A172 (cell line): ENCODE measurements around the gene ZNF544. TPM values are rescaled to one million over a fixed set of nuclear protein-coding genes. Genes with fewer than 3 reads are reported as not detected.

Experiments
- DNase-seq: peaks from one replicate; pipeline ENCODE4 v3.0.0-alpha.2; 2015; ENCODE audit warnings: low spot score
- total RNA-seq: library from RNA; depleted of rRNA; stranded (reverse); fragments of >200 nt; shearing (Covaris generic); gene quantifications from 2 replicates; pipeline ENCODE4 v1.2.3, GENCODE V29; 2014; rRNA removed

The ZNF544 gene
- total RNA-seq = not detected in 2 replicates

DNA sequence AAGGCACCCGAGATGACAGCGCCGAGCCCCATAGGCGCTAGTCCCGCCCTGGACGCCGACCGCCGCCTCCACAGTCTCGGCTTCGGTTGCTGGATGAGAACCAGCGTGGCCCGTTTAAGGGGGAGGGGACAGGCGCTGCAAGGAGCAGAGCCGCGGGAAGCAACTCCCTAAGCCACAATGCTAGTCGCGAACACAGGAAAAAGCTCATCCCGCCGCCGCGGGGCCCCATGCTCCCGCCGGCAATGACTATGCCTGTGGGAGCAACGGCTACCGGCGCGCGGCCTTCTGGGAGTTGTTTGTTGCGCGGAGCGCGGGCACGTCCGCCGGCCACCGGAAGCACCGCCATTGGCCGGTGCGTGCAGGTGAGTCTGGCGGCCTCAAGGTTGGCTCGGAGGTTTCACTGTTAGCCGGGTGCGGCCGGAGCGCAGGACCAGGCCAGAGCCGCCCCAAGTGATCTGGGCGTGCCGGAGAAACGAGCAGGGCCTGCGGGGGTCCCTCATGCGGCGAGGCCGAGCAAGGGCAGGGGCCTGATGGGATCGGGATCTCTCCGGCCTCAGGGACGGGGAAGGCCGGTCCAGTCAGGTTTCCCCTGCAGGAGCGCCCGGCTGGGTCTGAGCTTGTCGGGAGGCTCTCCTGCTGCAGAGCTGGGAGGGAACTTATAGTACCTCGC is at the start of gene ZNF544:
ZNF544 (plus strand) TSS at position 330 of the 670 bp plus-strand sequence. CDS start 15,110 bp downstream, outside the sequence.
- no peak for DNase-seq

DNA sequence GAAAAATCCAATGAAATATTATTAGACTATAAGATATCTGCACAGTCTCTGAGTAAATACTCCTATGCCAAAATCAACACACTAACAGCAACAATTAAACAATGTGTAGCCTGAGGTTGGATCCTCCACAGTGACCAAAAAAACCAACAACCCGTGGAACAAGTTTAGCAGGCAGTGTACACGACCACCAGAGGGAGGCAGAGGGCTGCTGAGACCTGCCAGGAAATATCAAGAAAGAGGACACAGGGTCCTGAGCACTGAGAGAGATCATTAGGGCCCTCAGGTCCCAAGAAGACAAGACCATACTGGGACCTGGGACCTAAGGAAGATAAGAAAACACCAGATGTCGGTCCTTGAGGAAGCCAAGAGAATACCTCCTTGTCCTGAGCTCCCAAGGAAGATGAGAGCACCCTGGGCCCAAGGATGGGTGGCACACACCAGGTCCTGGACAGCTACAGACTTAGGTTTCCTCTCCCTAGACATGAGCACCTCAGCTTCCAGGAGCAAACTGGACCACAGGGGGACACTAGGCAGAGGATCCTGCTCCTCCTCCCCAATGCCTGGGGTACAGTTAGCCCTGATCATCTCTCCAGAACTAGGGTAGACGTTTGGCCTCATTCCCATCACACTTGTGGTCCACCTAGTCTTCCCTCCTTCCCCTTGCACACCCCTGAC is 46.7 kb upstream of the ZNF544 start:
- DNase-seq = peak; percentile 49

DNA sequence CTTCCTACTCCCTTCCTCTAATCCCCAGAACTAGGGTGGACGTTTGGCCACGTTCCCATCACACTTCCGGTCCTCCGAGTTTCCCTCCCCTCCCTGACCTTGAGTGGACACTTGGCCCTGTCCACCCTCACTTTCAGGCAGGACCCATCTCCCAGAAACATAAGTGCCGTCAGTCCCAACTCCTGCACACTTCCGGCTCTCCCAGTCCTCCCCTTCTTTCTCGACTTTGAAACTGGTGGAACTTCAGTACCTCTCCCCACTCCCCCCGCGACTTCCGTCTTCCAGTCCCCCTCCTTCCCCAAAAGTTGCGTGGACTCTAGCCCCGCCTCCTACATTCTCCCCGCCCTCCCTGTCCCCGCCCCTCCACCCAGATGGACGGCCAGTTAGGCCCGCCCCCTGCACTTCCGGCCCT is 46.1 kb upstream of the ZNF544 start:
- DNase-seq = no peak

DNA sequence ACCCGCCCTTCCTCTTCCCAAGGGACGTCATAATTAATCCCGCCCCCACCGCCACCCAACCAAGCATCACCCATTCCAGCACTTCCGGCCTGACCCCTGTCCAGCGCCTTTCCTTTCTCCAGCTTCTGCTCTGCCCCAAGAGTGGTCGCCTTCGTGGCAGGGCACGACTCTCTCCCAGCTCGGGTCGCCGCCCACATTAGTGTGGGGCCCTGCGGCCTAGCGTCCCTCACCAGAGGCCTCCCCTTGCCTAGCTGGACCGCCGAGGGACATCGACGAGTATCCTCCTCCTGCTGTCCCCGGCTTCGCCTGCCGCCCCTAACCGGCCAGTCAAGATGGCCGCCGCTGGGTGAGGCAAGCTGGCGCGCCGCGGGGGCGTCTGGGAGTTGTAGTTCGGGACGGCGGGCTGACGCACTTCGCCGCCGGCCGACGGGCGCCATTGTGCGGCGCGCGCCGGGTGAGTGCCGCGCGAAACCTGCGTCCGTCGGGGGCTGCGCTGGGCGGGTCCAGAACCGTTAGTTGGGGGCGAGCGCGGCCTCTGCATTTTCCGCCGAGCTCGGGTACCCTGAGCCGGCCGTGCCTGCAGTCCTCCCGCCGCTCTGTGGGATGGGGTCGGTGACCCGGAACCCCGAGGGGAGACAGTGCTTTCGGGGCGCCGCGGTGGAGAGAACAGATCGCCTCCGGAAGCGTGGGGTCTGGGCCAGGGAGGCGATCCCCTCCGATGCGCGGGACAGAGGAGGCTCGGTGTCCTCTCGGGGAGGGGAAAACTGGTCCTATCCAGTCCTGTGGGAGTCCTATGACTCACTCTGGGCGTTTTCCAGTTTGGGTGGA is 45.5 kb upstream of the ZNF544 start, which contains the start of gene ZNF274:
ZNF274 (plus strand) TSS at position 73 of the 828 bp plus-strand sequence. CDS start 905 bp downstream, outside the sequence.
- peak; percentile 96 for DNase-seq

DNA sequence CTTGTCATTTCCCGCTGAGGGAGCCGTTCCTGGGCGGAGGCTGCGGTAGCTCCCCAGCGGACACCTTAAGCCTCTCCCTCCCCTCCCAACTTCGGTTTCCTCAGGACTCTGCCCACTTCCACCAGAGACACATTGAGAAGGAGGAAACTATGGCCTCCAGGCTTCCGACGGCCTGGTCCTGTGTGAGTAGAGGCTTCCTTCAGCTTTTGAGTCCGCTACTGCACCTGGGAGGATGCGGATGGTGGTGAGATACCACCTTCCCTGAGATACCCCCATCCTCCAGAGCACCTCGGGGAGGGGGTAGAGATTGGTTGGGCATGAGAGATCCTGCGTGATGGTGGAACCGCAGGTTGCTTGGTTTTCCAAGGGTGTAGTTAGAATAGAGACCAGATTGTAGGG is 44.9 kb upstream of the ZNF544 start:
- no peak for DNase-seq

DNA sequence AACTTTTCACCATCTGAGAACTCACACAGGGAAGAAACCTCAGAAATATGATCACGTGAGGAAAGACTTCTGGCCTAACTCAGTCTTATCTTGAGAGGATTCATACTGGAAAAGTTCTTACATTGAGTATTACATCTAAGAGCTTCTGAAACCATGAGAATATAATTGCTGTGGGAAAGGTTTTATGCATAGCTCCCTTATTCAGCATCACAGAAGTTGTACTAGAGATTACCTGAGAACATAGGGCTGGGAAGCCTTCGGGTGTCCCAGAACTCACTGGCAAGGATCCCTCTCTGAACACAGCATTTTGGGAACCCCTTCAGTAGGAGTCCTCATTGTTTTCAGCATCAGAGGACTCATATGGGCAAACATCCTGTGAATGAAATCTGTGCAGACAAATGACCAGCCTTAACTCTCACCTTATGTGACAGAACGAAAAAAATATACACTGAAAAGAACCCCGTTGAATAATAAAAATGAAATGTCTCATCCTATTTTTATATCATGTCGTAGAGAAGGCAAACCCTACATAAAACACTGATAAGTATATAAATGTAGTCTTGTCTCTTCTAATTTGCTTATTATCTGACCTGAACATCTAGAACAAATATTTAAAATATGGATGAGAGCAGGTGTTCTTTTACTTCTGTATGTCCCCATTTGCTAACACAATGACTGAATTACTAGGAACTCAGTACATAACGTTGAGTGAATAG is 31.7 kb upstream of the ZNF544 start:
- peak; percentile 29 for DNase-seq

DNA sequence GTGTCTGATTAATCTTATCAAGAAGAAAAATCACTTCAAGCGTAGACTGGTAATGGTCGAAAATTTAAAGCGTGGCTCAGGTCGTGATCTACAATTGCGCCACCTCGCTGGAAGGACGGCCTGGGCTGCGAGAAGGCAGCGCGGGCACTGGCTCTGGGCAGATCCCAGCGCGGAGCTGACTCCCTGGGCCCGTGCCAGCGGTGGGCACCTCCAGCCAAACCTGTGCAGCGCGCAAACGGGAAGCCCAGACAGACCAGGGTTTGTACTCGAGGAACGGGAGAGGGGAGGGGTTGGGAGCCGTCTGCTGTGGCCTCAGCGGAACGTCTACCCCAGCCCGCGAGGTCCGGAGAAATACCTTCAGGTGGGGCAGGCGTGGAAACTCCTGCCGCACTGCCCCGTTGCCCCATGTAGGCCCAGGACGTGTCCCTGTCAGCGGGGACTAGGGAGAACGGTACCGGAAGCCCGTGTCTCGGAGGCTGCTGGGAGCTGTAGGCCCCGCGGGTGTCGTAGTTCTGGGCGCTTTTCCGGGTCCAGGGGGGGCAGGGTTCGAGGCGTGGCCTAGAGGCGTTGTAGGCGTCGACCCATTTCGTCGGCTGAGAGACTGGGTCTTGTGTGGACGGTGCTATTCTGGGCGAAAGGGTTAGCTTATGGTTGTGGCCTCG is 24.8 kb upstream of the ZNF544 start:
- DNase-seq = no peak

DNA sequence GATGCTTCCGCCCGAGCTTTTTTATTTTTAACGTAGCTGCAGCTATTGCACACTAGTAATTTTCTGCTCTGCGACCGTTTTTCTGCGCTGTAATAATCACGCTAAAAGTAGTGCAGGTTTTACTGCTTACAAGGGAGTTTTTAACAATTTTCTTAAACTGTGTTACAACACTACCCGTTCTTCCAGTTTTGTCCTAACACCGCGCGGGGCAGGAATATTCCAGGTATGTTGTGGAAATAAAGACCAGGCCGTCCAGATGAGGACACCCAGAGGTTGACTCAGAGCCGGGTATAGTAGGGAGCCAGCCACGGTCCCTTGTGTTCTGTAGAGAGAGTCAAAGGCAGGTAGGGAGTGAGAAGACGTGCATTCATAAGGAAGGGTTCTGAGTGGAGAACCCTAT is 24.1 kb upstream of the ZNF544 start:
- DNase-seq = no peak

DNA sequence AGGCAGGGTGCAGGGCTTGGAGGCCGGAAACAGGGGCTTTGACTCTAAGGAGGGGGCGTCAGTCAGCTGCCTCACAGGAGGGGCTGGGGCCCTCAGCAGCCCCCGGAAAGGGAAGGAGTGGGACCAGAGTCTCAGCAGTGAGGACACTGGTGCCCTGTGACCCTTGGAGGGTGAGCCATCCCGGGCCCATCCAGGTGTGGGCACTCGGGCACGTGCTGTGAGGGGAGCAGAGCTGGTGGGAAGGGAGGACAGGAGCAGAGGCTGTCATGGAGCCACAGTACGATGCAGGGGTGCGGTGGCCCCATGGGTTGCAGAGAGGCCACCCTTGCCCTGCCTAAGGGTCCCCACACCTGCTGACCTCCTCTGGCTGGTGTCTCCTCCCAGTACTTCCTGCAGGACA is 19.1 kb upstream of the ZNF544 start:
- no peak for DNase-seq

DNA sequence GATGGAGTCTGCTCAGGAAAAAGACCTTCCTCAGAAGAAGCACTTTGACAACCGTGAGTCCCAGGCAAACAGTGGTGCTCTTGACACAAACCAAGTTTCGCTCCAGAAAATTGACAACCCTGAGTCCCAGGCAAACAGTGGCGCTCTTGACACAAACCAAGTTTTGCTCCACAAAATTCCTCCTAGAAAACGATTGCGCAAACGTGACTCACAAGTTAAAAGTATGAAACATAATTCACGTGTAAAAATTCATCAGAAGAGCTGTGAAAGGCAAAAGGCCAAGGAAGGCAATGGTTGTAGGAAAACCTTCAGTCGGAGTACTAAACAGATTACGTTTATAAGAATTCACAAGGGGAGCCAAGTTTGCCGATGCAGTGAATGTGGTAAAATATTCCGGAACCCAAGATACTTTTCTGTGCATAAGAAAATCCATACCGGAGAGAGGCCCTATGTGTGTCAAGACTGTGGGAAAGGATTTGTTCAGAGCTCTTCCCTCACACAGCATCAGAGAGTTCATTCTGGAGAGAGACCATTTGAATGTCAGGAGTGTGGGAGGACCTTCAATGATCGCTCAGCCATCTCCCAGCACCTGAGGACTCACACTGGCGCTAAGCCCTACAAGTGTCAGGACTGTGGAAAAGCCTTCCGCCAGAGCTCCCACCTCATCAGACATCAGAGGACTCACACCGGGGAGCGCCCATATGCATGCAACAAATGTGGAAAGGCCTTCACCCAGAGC is 16.2 kb upstream of the ZNF544 start:
- DNase-seq = no peak

DNA sequence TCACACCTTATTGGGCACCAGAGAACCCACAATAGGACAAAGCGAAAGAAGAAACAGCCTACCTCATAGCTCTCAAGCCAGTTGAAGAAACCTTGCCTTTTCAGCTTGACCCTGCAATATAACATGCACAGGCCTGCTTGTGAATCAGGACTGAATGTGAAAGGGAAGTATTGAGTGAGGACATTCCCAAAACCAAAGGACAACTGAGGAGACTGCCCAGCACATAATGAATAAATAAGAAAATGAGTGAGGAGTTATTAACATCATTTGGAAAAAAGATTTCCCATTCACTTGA is 15.7 kb upstream of the ZNF544 start:
- DNase-seq = no peak

DNA sequence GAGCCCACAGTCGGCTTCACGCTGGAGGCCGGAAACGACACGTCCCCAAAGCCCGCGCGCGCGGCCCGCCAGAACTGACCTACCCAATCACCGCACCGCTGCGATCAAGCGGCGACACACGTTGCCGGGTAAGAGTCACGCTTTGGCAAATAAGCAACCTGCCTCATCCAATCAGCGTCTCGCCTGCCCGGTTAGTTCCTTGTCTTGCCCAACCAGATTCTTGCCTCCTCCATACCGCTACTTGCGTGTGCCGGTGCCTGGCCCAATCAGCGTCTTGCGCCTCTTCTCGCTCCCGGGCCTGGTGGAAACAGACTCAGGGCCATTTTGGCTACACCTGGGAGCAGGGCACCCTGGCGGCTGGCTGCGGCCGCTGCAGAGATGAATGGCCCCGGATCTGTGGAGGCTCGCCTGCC is 11.6 kb upstream of the ZNF544 start:
- no peak for DNase-seq

DNA sequence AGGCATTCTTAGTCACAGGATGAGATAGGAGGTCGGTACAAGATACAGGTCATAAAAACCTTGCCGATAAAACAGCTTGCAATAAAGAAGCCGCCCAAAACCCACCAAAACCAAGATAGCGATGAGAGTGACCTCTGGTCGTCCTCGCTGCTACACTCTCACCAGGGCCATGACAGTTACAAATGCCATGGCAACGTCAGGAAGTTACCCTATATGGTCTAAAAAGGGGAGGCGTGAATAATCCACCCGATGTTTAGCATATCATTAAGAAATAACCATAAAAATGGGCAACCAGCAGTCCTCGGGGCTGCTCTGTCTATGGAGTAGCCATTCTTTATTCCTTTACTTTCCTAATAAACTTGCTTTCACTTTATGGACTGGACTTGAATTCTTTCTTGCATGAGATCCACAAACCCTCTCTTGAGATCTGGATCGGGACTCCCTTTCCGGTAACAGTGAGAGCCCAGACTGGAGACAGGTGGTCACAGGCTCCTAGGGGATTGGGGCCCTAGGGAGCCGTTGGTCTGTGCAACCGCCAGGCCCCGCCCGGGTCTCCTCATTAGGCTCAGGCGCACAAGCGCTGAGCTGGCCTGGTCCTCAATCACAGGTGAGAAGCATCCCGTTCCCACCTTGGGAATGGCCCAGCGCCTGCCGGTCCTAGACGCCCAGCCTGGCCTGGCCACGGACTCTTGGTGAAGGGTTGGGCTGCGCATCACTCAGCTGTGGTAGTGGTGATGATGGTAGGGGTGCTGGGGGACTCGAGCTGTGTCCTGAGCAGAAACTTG is 10.9 kb upstream of the ZNF544 start:
- no peak for DNase-seq

DNA sequence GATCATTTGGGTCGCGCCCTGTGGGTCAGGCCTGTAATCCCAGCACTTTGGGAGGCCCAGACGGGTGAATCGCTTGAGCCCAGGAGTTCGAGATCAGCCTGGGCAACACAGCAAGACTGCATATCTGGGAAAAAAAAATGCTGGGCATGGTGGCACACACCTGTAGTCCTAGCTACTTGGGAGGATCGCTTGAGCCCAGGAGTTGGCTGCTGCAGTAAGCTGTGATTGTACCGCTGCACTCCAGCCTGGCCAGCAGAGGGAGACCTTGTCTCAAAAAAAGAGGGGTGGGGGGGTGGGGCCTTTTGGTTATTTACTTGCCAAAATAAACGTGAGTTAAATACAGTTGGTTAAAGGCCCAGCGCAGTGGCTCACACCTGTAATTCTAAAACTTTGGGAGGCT is 9.8 kb upstream of the ZNF544 start:
- DNase-seq = no peak

DNA sequence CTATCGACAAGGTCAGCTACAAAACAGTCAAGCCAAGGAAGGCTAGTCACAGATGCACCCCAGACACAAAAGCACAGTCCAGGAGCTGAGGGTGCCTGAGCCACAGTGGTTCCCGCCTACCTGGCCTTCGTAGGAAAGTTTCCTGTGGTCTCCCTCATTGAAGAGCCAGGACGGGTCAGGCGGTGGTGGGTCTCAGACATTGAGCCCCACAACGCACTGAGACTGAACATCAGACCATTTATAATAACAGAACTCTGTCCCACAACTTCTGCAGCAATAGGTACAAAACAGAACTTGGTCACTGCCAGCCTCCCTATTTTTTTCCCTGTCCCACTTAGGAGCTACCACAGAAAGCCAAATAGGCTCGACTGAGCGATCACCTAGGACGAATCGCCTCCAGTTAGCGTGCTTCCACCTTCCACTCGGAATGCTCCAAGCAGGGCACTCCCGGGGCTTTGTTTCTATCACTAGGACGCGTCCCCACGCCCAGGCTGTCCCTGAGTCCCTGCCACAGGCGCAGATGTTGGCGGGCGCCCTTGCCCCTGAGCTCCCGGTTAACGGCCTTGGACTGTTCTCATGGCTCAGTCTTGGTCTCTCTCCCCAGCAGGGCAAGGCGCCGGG is 640 bp upstream of the ZNF544 start:
- no peak for DNase-seq

DNA sequence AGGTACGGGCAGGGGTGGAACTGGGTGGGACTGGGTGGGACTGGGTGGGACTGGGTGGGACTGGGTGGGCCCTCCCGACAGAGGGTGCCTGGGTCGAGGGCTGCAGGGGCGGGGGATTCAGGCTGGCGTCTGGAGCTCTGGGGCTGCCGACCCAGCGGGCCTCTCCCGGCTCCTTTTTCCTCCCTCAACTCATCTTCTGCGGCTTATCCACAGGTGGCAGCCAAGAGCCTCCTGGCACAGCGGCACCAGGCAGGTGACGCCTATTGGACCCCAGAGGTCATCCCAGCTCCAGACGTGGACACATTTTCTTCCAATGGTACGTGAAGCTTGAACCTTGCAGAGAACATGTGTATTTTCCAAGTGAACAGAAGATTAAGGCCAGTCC is 533 bp downstream of the ZNF544 start:
- DNase-seq = no peak

DNA sequence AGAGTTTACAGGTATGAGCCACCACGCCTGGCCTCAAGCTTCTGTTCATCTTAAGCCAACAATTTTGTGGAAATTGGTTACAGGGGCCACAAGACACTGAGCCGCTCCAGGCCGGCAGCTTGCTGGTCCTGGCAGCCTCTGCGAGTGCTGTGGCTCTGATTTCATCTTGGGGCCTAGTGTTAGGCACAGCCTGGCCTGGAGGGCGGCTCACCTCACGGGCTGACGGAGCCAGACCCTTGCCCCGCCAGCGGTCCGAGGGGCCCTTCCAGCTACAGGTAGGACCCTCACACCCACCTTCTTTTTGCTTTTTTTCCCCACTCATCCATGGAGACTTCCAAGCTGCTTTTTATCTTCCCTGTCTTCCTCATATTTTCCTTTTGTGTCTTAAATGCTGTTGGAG is 8.6 kb downstream of the ZNF544 start:
- DNase-seq = no peak

DNA sequence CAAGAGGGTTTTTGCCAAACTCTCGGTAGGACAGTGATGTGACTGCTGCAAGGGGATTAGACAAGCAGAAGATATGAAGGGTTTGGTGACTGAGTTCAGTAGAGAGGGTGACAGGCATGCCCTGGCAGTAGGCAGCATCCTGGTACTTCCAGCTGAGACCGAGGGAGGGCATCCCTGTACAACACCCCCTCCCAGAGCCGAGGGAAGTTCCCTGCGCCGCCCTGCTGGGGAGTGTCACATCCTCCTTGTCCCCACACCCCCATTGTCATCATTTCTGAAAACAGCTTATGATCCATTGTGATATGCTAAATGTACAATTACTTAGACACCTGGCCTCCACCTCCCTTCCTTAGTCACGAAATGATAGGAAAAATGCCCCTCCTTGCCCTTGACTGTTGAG is 14.6 kb downstream of the ZNF544 start:
- no peak for DNase-seq

DNA sequence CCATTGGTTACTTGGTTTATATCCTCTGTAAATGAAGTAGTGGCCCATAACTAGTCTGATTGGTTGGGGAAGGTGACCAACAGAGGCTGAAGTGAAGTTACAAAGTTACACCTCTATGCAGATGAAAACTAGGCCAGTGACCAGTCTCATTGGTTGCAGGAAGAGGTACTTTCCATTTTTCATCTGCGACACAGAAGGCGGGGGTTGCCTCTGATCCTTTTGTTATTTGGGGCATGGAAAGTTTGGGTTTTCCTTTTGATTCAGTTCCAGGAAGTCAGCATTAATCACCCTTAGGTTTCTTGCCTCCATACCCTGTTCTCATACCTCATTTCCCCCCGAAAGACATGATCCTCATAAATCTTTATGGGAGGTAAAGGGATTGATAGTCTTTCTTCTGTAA is 20.2 kb downstream of the ZNF544 start:
- no peak for DNase-seq
